HFFc6 (cell line): ENCODE measurements around the gene C14orf119. TPM values are rescaled to one million over a fixed set of nuclear protein-coding genes. Genes with fewer than 3 reads are reported as not detected.
A peak's percentile ranks its signal among the peaks of the same experiment; 100 is the strongest.

Experiments
- DNase-seq: peaks from one replicate; pipeline ENCODE4 v3.0.0-alpha.2; 2018
- H3K27ac Mint-ChIP-seq: 2 replicates; pipeline ENCODE4 v1.8.0; 2020; ENCODE audit warnings: mild to moderate bottlenecking, mixed read lengths
- H3K27me3 Mint-ChIP-seq: 2 replicates; pipeline ENCODE4 v1.8.0; 2021; ENCODE audit warnings: mild to moderate bottlenecking, moderate library complexity, mixed read lengths; ENCODE audit not compliant: insufficient read depth
- H3K36me3 Mint-ChIP-seq: 2 replicates; pipeline ENCODE4 v1.8.0; 2021; ENCODE audit warnings: low read depth, mixed read lengths
- H3K4me1 Mint-ChIP-seq: 2 replicates; pipeline ENCODE4 v1.8.0; 2020; ENCODE audit warnings: low read depth, mixed read lengths
- H3K4me3 Mint-ChIP-seq: 2 replicates; pipeline ENCODE4 v1.8.0; 2020; ENCODE audit warnings: mild to moderate bottlenecking, moderate library complexity, mixed read lengths
- H3K9me3 Mint-ChIP-seq: 2 replicates; pipeline ENCODE4 v1.8.0; 2020; ENCODE audit warnings: mild to moderate bottlenecking, mixed read lengths
- CTCF ChIP-seq: fragments of 200-600 bp; sonication (generic); IDR thresholded peaks from 2 replicates; pipeline ENCODE4 v1.5.0; 2021; ENCODE audit warnings: antibody characterized with exemption, mild to moderate bottlenecking
- total RNA-seq, 6 experiments: library from RNA; stranded (reverse); fragmentation: NEBNext Ultra II Directional; extraction: Animal tissue kit (Norgen Biotek cat#: 25700); gene quantifications; 2 replicates in 1 of 6; 3 replicates in 5 of 6; pipeline ENCODE4 v1.2.3, GENCODE V29; 2021

The C14orf119 gene
- total RNA-seq, 6 experiments from 2014 or later = 85.0 to 117 (median 103) TPM

GRCh38 chr14:23137192-23137812 lies 42.0 kb downstream of the C14orf119 start:
- no peak overlapping the region for H3K4me3 Mint-ChIP-seq
- peaks cover 19% of the 10 kb centered on the region for H3K4me1 Mint-ChIP-seq
- DNase-seq = no peak
- H3K9me3 Mint-ChIP-seq = no peaks in the 10 kb centered on the region
- H3K36me3 Mint-ChIP-seq = no peaks in the 10 kb centered on the region
- peaks cover 1% of the 10 kb centered on the region for H3K27me3 Mint-ChIP-seq
- H3K27ac Mint-ChIP-seq = no peak overlapping the region
- TF ChIP-seq CTCF = no peak

GRCh38 chr14:23137813-23138535 lies 42.7 kb downstream of the C14orf119 start:
- Mint-ChIP-seq H3K4me3 (no peak overlapping the region), H3K4me1 (peaks cover 22% of the 10 kb centered on the region), H3K36me3 (no peaks in the 10 kb centered on the region), H3K9me3 (no peaks in the 10 kb centered on the region), H3K27ac (no peak overlapping the region), H3K27me3 (peaks cover 1% of the 10 kb centered on the region)
- DNase-seq = no peak
- TF ChIP-seq CTCF = no peak

GRCh38 chr14:23139874-23140273 lies 44.6 kb downstream of the C14orf119 start:
- Mint-ChIP-seq H3K4me1 (peaks cover 34% of the 10 kb centered on the region), H3K27ac (no peak overlapping the region)

GRCh38 chr14:23140371-23140770 lies 45.1 kb downstream of the C14orf119 start:
- H3K27me3 Mint-ChIP-seq = peaks cover 1% of the 10 kb centered on the region
- no peaks in the 10 kb centered on the region for H3K36me3 Mint-ChIP-seq
- no peaks in the 10 kb centered on the region for H3K9me3 Mint-ChIP-seq
- H3K4me3 Mint-ChIP-seq = no peak overlapping the region
- H3K4me1 Mint-ChIP-seq = peaks cover 35% of the 10 kb centered on the region
- no peak for DNase-seq
- TF ChIP-seq CTCF = no peak
- H3K27ac Mint-ChIP-seq = no peak overlapping the region

More at GRCh38 chr14:23139874-23140273, 44.6 kb downstream of the C14orf119 start:
- peaks cover 1% of the 10 kb centered on the region for H3K27me3 Mint-ChIP-seq
- no peak overlapping the region for H3K4me3 Mint-ChIP-seq
- no peak for DNase-seq
- TF ChIP-seq CTCF = no peak
- H3K9me3 Mint-ChIP-seq = no peaks in the 10 kb centered on the region
- H3K36me3 Mint-ChIP-seq = no peaks in the 10 kb centered on the region

- no peak for TF ChIP-seq CTCF
- Mint-ChIP-seq H3K9me3 (no peaks in the 10 kb centered on the region), H3K36me3 (no peaks in the 10 kb centered on the region), H3K4me1 (peaks cover 50% of the 10 kb centered on the region), H3K27me3 (no peaks in the 10 kb centered on the region; the same call in none of the 2 replicates), H3K27ac (no peak overlapping the region), H3K4me3 (no peak overlapping the region)
- peak; percentile 55 for DNase-seq
Measured at GRCh38 chr14:23141706-23142444, 46.6 kb downstream of the C14orf119 start.
